Measurements from ENCODE around the gene LRRC3.
"Not testable (repeated sequence)": the region's sequence is repeated elsewhere in the genome, so short reads cannot be mapped to it uniquely, and the experiment has no call there.

LRRC3 gene, protein sequence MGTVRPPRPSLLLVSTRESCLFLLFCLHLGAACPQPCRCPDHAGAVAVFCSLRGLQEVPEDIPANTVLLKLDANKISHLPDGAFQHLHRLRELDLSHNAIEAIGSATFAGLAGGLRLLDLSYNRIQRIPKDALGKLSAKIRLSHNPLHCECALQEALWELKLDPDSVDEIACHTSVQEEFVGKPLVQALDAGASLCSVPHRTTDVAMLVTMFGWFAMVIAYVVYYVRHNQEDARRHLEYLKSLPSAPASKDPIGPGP

DNA sequence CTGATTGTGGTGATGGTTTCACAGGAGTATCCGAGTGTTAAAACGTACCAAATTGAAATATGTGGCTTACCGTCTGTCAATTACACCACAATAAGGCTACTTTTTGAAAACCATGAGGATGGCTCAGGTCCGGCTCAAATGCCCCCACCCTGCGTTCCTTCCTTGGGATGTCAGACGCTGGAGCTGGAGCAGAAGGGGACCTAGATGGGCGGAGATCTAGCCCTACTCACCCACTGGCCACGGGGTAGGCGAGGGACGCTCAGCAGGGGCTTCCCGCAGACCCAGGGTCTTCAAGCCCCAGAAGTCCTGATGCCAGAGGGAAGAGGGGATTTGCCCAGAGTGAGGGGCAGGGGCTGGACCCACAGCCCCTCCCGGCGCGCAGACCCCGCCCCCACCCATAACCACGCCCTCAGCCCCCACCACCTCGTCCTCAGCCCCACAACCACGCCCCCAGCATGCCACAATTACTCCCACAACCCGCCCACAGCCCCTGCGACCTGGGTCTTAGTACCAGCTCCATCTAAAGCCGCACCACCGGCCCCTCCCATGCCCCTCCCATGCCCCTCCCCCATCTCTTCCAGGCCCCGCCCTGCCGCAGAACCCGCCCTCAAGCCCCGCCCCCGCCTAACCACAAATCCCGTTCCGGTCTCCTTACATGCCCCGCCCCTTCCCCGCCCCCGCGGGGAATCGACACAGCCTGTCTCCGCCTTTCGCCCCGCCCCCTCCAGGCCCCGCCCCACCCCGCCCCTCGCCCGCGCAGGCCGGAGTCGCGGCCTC lies at the start of gene LRRC3:
Gene LRRC3 (plus strand): TSS at position 764 of the 777 bp plus-strand sequence. CDS start 1,135 bp downstream, outside the sequence.
- peak; percentile 63 for DNase-seq (ENCODE audit: low spot score)

DNA sequence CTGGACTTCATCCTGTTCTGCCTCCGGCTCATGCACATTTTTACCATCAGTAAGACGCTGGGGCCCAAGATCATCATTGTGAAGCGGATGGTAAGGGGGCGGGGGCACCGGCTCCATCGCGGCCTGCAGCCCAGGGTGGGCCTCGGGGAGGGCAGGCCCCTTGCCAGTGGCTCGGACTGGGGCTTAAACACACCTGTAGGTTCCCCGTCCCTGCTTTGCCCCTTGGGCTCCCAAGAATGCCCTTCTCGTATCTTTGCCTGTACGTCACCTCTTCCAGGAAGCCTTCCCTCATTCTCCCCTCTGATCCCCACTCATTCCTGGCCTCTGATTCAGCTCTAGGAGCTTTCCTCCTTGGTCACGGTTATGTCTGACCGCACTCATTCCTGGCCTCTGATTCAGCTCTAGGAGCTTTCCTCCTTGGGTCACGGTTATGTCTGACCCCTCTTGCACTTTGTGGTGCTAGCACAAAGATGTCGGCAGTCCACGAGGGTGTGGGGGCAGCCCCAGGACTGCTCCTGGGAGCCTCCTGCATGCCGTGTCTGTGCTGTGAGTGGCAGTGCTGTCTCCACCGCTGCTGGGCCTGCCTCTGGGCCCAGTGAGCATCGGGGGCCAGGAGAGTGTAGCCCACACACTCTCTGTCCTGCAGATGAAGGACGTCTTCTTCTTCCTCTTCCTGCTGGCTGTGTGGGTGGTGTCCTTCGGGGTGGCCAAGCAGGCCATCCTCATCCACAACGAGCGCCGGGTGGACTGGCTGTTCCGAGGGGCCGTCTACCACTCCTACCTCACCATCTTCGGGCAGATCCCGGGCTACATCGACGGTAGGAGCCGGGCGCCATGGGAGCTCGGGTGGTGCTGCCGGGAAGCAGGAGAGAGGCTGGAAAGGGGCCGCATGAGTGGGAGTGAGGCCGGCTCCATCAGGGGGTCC lies 49.1 kb upstream of the LRRC3 start:
- DNase-seq (ENCODE audit: low spot score) = no peak

DNA sequence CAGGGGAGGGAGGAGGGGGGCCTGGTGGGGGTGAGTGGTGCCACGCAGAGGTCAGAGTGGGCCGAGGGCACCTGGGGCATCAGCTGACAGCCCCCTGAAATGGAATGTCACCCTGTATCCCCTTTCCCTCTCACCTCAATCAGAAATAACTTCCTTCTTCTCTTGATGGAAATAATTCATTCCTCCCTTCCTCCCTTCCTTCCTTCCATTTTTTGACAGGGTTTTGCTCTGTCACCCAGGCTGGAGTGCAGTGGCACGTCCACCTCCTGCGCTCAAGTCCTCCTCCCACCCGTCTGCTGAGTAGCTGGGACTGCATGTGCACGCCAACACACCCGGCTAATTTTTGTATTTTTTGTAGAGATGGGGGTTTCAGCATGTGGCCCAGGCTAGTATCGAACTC lies 48.4 kb upstream of the LRRC3 start:
- DNase-seq (ENCODE audit: low spot score) = no peak

DNA sequence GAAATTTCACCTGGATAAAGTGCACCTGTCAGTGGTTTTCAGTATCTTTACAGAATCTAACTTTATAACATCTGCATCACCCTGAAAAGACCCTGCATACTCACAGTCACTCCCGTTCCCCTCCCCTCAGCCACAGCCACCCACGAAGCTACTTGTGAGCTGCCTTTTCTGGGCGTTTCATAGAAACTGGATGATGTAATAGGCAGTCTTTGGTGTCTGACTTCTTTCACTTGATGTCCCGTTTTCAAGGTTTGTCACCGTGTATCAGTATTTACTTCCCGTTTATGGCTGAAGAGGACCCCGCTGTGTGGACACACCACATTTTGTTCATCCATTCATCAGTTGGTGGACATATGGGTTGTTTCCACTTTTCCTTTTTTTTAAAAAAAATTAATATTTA lies 47.8 kb upstream of the LRRC3 start:
- no peak for DNase-seq (ENCODE audit: low spot score)

DNA sequence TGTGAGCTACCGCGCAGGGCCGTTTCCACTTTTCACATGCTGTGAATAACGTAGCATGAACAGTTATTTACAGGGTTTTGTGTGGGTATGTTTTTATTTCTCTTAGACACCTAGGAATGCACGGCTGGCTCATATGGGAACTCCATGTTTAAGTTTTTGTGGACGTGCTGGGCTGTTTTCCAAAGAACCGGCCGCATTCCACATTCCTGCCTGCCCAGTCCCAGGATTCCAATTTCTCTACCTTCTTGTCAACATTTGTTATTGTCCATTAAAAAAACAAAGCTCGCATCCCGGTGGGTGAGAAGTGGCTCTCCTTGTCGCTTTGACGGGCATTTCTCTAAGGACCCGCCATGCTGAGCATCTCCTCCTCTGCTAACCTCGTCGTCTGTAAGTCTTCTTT lies 47.1 kb upstream of the LRRC3 start:
- DNase-seq (ENCODE audit: low spot score) = no peak

DNA sequence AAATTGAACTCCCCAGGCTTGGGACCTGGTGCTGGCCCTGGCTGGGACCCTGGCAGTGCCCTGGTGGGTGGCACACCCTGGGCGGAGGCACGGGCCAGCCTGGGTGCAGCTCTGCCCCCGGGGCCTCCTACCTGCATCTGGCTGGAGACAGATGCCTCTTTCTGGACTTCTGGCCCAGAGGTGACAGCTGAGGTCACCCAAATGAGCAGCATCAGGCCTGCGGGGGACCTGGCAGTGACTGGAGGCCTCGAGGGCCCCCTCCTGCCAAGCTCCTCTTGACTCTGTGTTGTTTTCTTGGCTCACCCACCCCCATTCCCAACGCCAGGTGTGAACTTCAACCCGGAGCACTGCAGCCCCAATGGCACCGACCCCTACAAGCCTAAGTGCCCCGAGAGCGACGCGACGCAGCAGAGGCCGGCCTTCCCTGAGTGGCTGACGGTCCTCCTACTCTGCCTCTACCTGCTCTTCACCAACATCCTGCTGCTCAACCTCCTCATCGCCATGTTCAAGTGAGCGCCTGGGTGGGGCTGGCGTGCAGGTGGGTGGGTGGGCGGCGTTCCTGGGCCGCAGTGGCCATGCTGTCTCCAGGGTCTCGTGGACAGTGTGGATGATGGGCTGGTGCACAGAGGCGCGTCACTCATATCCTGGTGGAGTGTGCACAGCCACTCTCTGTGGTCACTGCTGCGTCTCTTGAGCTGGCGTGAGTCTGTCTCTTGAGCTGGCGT lies 41.6 kb upstream of the LRRC3 start:
- DNase-seq (ENCODE audit: low spot score) = no peak

DNA sequence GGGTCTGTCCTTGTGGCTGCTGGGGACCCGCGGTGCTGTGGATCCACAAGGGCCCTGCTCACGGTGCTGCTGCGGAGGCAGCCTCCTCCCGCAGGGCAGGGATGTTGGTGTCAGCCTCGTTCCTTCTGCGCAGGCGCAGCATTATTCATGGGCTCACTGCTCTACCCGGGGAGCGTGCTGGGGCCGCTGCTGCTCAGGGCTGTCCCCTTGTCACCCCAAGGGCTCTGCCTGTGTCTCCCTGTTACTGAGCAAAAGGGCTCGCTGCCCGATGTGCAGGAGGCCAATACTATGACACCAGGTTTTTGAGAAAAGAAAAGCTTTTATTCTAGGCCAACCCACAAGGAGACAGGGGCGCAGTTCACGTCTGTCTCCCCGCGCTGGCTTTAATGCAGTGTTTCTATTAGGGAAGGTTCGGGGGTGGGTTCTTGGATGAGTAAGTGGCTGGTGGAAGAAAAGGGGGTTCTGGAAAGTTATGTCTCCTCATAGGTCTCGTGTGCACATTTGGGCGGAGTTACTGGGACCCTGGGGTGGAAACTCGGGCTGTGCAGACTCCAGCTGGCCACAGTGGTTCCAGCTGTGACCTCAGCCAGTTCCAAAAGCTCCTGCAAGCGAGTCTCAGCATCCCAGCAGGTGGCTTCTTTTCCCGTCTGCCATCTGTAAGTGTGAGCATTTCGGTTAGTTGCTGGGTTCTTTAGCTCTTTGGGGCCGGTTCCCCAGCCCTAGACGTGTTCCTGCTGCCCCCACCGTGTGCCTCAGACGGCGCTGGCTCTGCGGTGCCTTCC lies 40.8 kb upstream of the LRRC3 start:
- DNase-seq (ENCODE audit: low spot score) = no peak

DNA sequence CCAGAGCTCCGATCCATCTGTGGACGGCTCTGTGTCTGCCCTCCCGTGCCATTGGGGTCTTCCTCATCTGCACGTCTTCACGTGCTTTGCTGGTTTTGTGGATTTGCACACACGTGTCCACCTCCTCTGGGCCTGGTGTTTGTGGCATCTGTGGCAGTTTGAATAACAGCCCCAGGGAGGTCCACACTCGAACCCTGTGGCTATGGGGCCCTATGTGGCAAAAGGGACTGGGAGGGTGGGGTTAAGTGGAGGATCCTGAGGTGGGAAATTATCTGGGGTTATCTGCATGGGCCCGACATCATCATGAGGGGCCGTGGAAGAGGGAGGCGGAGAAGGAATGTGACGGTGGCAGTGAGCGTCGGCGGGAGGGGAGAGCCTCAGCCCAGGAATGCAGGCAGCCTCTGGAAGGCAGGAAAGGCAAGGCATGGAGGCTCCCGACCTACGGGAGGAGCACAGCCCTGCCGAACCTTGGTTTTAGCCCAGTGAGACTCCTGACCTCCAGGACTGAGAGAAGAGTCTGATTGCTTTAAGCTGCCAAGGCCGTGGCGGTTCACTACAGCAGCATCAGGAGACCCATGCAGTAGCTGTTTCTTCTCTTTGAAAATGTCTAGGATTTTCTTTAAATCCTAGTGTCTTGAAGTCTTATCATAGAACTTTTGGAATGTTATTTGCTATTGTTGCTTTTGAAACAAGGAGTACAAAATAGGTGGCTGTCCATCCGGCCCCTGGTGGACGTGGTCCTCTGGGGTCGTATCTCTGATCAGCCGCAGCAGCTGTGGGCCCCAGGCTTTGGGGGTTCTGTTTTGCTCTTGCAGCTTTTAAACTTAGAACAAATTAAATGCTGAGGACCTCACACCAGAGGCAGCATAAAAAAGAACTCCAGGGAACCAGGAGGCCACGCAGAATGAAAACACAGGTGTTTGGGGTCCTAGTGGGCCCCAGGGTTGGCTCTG lies 40.0 kb upstream of the LRRC3 start:
- DNase-seq (ENCODE audit: low spot score) = no peak

DNA sequence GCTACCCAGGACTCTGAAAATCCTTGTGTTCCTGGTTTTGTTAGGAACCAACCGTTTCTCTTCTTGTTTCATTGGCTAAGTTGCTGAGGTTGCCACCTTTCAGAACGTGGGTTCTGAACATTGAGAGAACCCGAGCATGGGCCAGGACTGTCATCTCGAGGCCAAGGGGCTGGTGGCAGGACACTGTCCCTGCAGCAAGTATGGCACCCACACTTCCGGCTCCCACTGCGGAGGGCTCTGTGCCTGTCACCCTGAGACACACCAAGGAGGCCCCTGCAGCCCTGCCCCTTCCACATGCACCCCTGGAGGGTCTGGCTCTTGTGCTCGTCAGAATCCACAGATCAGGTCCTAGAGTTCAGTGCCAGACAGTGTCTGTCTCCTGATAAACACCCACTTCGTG lies 39.1 kb upstream of the LRRC3 start:
- DNase-seq (ENCODE audit: low spot score) = no peak

DNA sequence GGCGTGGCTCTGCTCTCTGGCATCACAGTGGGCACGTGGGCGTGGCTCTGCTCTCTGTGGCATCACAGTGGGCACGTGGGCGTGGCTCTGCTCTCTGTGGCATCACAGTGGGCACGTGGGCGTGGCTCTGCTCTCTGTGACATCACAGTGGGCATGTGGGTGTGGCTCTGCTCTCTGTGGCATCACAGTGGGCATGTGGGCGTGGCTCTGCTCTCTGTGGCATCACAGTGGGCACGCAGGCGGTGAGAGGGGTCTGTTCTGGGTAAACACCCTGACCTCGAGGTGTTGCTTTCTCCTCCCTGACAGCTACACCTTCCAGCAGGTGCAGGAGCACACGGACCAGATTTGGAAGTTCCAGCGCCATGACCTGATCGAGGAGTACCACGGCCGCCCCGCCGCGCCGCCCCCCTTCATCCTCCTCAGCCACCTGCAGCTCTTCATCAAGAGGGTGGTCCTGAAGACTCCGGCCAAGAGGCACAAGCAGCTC lies 37.6 kb upstream of the LRRC3 start:
- DNase-seq (ENCODE audit: low spot score) = not testable (repeated sequence)

DNA sequence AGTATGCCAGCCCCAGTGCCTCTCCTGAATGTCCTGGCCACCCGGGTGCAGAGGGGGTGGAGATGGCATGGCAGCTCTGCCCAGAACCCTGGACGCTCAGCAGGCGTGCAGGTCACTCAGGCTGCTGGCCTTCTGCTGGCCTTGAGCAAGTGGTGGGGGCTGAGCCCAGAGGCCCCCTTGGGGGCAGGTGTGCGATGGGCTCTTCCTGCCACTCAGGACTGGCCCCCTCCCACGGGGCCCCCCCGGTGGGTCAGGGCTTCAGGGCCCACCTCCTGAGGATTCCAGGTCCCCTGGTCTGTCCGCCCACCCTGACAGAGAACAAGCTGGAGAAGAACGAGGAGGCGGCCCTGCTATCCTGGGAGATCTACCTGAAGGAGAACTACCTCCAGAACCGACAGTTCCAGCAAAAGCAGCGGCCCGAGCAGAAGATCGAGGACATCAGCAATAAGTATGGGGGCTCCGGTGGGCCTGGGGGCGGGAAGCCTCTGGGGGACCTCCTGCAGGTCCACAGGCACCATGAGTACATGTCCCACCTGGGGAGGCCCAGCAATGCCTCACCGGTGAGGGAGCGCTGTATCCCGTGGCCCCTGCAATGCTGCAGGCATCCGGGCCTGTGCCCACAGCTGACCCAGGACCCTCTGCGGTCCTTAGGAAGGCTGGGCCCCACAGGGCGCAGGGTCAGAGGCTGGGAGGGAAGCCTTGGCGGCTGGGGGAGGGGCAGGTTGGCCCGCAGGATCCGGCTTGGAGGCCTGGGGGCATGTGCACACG lies 37.0 kb upstream of the LRRC3 start:
- no peak for DNase-seq (ENCODE audit: low spot score)

DNA sequence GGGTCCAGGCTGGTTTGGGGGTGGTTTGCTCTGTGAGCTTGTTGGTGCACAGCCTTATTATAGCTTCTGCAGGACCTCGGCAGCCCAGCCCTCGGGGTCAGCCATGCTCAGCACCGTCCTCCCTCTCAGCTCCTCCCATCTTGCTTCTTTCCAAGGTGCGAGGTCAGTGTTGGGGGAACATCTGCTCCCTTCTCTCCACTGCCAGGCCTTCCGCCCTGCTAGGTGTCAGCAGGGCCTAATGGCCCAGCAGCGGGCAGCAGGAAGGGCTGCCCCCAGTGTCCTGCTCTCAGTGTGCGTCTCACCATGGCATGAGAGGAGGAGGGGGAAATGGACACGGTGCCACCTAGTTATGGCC lies 36.5 kb upstream of the LRRC3 start:
- DNase-seq (ENCODE audit: low spot score) = no peak

DNA sequence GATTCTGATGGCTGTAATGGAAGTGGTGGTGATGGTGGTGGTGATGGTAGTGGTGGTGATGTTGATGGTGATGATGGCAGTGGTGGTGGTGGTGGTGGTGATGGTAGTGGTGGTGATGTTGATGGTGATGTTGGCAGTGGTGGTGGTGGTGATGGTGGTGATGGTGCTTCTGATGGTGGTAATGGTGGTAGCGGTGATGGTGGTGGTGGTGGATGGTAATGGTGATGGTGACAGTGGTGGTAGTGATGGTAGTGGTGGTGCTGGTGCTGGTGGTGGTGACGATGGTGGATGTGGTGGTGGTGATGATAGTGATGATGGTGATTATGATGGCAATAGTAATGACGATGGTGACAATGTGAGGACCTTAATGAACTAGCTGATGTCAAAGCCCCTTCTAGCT lies 35.6 kb upstream of the LRRC3 start:
- DNase-seq (ENCODE audit: low spot score) = no peak

DNA sequence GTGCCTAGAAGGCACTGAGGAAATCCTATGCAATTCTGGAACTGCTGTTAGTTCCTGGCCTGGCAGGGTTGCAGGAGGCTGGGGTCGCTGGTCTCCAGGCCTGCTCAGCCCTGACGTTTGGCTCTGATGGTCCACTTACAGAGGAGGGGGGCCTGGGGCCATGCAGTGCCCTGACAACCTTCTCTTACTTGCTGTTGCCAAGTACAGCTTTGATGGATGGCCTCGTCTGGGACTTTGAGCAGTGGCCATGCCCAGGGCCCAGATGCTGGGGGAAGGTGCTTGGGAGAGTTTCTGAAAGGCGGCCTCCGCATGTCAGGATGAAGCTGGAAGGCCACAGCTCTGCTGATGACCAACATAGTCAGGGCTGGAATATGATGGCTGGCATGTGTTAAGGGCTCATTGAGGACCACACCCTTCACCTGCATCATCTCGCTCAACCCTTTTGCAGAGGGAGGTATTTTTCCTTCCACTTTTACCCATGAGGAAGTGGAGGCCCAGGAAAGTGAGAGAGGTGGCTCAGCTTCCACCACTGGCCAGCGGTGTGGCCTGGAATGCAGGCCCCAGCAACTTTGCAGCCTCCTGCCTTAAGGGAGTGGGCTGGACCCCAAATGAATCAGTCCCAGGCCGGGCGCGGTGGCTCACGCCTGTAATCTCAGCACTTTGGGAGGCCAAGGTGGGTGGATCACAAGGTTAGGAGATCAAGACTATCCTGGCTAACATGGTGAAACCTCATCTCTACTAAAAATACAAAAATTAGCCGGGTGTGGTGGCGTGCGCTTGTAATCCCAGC lies 34.7 kb upstream of the LRRC3 start:
- no peak for DNase-seq (ENCODE audit: low spot score)

DNA sequence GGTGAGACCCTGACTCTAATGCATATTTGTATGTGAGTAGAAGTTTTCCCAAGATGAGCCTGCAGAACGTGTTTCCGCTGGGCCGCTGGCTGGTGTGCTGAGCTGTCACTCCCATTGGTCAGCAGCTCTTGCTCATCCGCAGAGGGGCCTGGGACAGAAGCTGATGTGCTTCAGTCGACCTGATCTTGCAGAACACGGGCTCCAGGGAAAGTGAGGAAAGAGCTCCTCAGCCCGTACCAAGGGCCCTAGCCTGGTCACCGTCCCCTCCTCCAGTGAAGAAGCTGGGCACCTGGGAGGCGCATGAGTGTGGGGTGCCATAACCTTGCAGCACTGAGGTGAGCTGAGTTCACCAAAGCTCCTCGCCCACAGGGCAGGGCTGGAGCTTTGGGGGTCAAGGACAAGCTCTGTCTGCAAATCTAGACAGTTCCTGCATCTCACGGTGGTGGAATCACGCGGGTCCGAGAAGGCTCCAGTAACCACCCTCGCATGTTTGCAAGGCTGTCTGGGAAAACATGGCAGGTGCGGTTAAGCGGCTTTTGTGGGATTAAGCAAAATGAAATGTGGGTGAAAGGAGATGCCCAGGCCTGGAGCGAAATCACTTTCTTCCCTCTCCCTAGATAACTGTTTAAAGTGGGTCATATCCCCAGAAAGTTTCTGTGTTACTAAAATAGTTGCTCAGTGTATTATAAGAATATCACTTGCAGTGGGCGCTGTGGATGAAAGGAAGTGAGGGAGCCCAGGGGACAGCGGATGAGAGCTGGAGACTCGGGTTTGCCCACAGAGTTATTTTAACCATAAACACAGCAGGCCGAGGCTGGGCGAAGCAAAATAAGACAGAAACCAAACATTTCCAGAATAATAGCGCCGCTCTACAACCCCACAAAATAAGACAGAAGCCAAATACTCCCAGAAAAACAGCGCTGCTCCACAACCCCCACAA lies 33.1 kb upstream of the LRRC3 start:
- no peak for DNase-seq (ENCODE audit: low spot score)

DNA sequence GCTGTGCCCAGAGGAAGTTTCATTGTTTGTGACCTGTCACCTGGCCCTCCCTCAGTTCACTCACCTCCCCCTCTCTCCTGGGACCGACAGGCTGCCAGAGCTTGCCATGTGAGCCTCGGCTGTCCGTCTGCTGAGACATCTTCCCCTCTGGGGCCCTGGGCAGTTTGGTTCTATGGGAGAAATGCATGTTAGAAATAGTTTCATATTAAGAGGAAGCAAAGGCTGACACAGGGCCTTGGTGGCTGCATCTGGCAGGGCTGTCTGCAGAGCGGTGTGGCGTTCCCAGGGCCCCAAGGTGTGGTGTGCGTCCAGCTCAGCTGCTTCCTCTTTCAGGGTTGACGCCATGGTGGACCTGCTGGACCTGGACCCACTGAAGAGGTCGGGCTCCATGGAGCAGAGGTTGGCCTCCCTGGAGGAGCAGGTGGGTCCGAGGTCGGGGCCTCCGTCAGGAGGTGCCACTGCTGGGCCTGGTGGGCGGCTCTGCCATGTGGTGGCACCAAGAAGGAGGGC lies 31.9 kb upstream of the LRRC3 start:
- DNase-seq (ENCODE audit: low spot score) = no peak

Measured in LoVo (cell line).